Calu3 (cell line): Measurements from ENCODE around the gene NOBOX. TPM values are rescaled to one million over a fixed set of nuclear protein-coding genes. Genes with fewer than 3 reads are reported as not detected.
A peak's percentile ranks its signal among the peaks of the same experiment; 100 is the strongest.

Experiments
- BruUV-seq: library from RNA; stranded (reverse); fragments of 400-500 nt; replicated peaks from 2 replicates; lab custom pipeline; 2021; lab: Mats Ljungman, UMichigan
- CTCF ChIA-PET: fragments of 300-600 bp; sonication (Branson Sonifier 250); formaldehyde crosslinking; loops from one replicate; lab custom pipeline; 2022; ENCODE audit warnings: antibody characterized with exemption; lab: Charles Lee
- DNase-seq: peaks from one replicate; pipeline ENCODE4 v3.0.0; 2022
- H3K27ac Mint-ChIP-seq: one replicate; pipeline ENCODE4 v1.8.0; 2022; ENCODE audit warnings: mixed read lengths; ENCODE audit not compliant: unreplicated experiment
- H3K27me3 Mint-ChIP-seq: one replicate; pipeline ENCODE4 v1.8.0; 2022; ENCODE audit warnings: mixed read lengths; ENCODE audit not compliant: unreplicated experiment
- H3K36me3 Mint-ChIP-seq: one replicate; pipeline ENCODE4 v1.8.0; 2022; ENCODE audit warnings: mild to moderate bottlenecking, moderate library complexity, mixed read lengths; ENCODE audit not compliant: insufficient read depth, unreplicated experiment
- H3K4me1 Mint-ChIP-seq: one replicate; pipeline ENCODE4 v1.8.0; 2022; ENCODE audit warnings: mild to moderate bottlenecking, low read depth, mixed read lengths; ENCODE audit not compliant: unreplicated experiment
- H3K4me3 Mint-ChIP-seq: one replicate; pipeline ENCODE4 v1.8.0; 2022; ENCODE audit warnings: mild to moderate bottlenecking, low read depth, moderate library complexity, mixed read lengths; ENCODE audit not compliant: unreplicated experiment
- H3K9me3 Mint-ChIP-seq: one replicate; pipeline ENCODE4 v1.8.0; 2022; ENCODE audit warnings: low read depth, mixed read lengths; ENCODE audit not compliant: unreplicated experiment
- CTCF ChIP-seq: fragments of 200-600 bp; IDR thresholded peaks from one replicate; pipeline ENCODE4 v1.8.0; 2022; ENCODE audit warnings: antibody characterized with exemption; ENCODE audit not compliant: unreplicated experiment
- intact Hi-C: fragments of 100-400 bp; cut with micrococcal nuclease; formaldehyde crosslinking; loops from one replicate; pipeline ENCODE4 v1.10.0; 2022; ENCODE audit not compliant: unreplicated experiment
- total RNA-seq: library from RNA; stranded (reverse); gene quantifications from 2 replicates; pipeline ENCODE4 v1.2.3, GENCODE V29; 2022

Gene NOBOX
- total RNA-seq, 1 experiment from 2014 or later: not detected

- BruUV-seq: no TSS peak
- Mint-ChIP-seq H3K27me3 (peaks cover 34% of the 10 kb centered on the region), H3K27ac (no peak overlapping the region), H3K36me3 (no peaks in the 10 kb centered on the region), H3K4me3 (no peak overlapping the region), H3K4me1 (peaks cover 18% of the 10 kb centered on the region), H3K9me3 (no peaks in the 10 kb centered on the region)
- CTCF ChIA-PET: no interaction called here
- intact Hi-C loops: no loop called here
- TF ChIP-seq CTCF: no peak
- no peak for DNase-seq
Measured at GRCh38 chr7:144408121-144408520, 4.6 kb upstream of the NOBOX start.

DNA sequence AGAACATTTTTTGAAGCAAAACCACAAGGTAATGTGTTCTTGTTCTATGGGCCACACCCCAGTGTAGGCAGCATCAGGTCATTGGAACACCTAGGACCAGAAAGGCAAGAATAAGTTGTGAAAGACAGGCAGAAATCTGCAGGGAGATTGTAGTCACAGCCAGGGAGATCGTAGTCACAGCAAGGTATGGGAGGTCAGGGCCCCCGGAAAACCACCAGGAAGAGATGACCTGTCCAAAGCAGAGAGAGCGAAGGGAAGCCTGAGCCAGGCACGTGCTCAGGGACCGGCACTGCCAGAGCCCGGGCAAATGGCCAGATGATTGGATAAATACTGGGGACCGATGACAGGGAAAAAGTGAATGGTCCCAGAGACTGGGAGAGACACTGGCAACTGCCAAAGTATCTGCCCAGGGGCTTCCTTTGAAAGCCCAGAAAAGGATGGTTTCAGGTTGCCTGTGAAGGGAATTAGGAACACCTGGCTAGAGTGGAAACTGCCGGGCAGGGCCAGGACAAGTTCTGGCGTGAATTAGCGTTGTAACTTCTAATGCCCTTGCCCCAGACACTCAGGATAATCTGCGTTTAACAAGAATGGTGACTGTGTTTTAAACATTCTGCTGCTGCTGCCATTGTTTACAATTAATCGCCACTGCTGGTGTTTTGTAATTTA lies 3.9 kb upstream of the NOBOX start:
- H3K27ac Mint-ChIP-seq: peak overlapping the region; percentile 48
- peaks cover 41% of the 10 kb centered on the region for H3K27me3 Mint-ChIP-seq
- BruUV-seq: no TSS peak
- intact Hi-C loops: no loop called here
- peak overlapping the region; percentile 19 for H3K4me3 Mint-ChIP-seq
- CTCF ChIA-PET: no interaction called here
- H3K9me3 Mint-ChIP-seq: no peaks in the 10 kb centered on the region
- H3K4me1 Mint-ChIP-seq: peaks cover 18% of the 10 kb centered on the region
- peak; percentile 59 for DNase-seq
- TF ChIP-seq CTCF: no peak
- no peaks in the 10 kb centered on the region for H3K36me3 Mint-ChIP-seq

DNA sequence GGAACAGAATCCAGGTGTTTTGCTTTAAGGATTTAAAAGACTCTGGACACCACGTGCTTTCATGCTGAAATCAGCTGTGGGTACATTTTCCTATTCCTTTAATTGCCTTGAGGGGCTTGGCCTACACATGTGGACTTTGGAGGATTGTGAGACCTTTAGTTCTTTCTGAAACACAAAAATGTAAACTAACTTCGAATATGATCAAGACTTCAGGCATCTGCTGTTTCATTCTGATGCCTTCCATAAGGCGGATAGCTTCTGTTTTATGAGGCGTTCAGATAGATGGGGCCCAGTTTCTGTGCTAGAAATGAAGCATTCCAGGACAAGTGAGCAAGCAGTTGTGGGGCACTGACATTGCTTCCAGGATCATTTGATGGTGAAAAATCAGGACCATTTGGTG lies 1.5 kb upstream of the NOBOX start:
- no TSS peak for BruUV-seq
- TF ChIP-seq CTCF: no peak
- Mint-ChIP-seq H3K36me3 (no peaks in the 10 kb centered on the region), H3K9me3 (no peaks in the 10 kb centered on the region), H3K27me3 (peaks cover 50% of the 10 kb centered on the region), H3K27ac (no peak overlapping the region), H3K4me3 (no peak overlapping the region), H3K4me1 (peaks cover 18% of the 10 kb centered on the region)
- no peak for DNase-seq
- CTCF ChIA-PET: no interaction called here
- intact Hi-C loops: no loop called here

DNA sequence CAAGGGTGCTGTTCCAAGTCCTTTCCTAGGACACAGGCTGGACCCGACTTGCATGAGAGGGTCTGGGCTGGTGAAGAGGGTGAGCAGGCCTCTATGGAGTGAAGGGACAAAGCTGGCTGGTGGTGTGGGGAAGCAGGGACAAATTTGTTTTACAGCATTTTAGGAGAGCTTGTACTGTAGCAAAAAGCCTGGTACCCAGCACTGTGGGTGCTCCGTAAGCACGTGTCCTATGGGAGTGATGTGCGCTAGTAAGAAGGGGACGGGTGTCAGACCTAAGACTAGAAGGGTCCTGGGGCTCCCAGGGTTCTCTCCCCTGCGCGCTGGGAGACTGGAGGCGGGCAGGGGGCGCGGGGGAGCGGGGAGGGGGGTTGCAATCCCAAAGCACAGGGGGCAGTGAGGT lies 391 bp downstream of the NOBOX start:
- H3K9me3 Mint-ChIP-seq: no peaks in the 10 kb centered on the region
- CTCF ChIA-PET: no interaction called here
- TF ChIP-seq CTCF: no peak
- no peak for DNase-seq
- H3K36me3 Mint-ChIP-seq: no peaks in the 10 kb centered on the region
- no peak overlapping the region for H3K4me3 Mint-ChIP-seq
- peaks cover 18% of the 10 kb centered on the region for H3K4me1 Mint-ChIP-seq
- H3K27me3 Mint-ChIP-seq: peaks cover 64% of the 10 kb centered on the region
- BruUV-seq: no TSS peak
- H3K27ac Mint-ChIP-seq: no peak overlapping the region
- intact Hi-C loops: no loop called here
